HepG2 (cell line): ENCODE data around the gene ZNF644. TPM values are rescaled to one million over a fixed set of nuclear protein-coding genes. Genes with fewer than 3 reads are reported as not detected.
A peak's percentile ranks its signal among the peaks of the same experiment; 100 is the strongest.

Experiments used
- ASH2L ChIP-seq: fragments of 300-600, 200-600 bp; sonication (generic); IDR thresholded peaks from 2 replicates; pipeline ENCODE4 v1.7.0; 2017; ENCODE audit warnings: low read depth, mild to moderate bottlenecking, moderate library complexity, mixed read lengths, low read length; ENCODE audit not compliant: insufficient read length
- ATF5 ChIP-seq: sonication (generic); formaldehyde crosslinking; IDR thresholded peaks from 2 replicates; pipeline ENCODE4 v1.4.0; 2020; ENCODE audit warnings: mild to moderate bottlenecking, low read depth, missing genetic modification reagents
- CSRNP2 ChIP-seq: sonication (generic); formaldehyde crosslinking; conservative IDR thresholded peaks from 2 replicates; pipeline ENCODE4 v1.8.0; 2022; ENCODE audit warnings: low read depth, missing genetic modification reagents
- FOSL1 ChIP-seq: sonication (generic); formaldehyde crosslinking; IDR thresholded peaks from 2 replicates; pipeline ENCODE4 v1.9.0; 2021; ENCODE audit warnings: missing genetic modification reagents, borderline replicate concordance
- KAT7 ChIP-seq: IDR thresholded peaks from 2 replicates; pipeline ENCODE4 v1.6.1; 2018; ENCODE audit warnings: borderline replicate concordance, missing compliant biosample characterization
- NFE2L2 ChIP-seq: fragments of 150-350 bp; IDR thresholded peaks from 2 replicates; pipeline ENCODE4 v1.6.1; 2014; ENCODE audit warnings: low read length
- RBM39 ChIP-seq: fragments of 200-400 bp; formaldehyde crosslinking; IDR thresholded peaks from one replicate; pipeline ENCODE4 v1.6.1; 2018; ENCODE audit warnings: antibody characterized with exemption, mild to moderate bottlenecking, low read depth, low read length; ENCODE audit not compliant: poor library complexity, severe bottlenecking
- THAP9 ChIP-seq: sonication (generic); formaldehyde crosslinking; IDR thresholded peaks from 2 replicates; pipeline ENCODE4; 2020; ENCODE audit warnings: missing genetic modification reagents, mild to moderate bottlenecking, borderline replicate concordance
- TRIM22 ChIP-seq: fragments of 450-650 bp; IDR thresholded peaks from 2 replicates; pipeline ENCODE4 v1.6.1; 2017
- ZBTB20 ChIP-seq: sonication (generic); formaldehyde crosslinking; IDR thresholded peaks from 2 replicates; pipeline ENCODE4 v1.8.1; 2023; ENCODE audit warnings: missing genetic modification reagents, low read depth, mild to moderate bottlenecking, borderline replicate concordance
- ZBTB38 ChIP-seq: sonication (generic); formaldehyde crosslinking; IDR thresholded peaks from 2 replicates; pipeline ENCODE4 v1.5.1; 2020; ENCODE audit warnings: mild to moderate bottlenecking, missing genetic modification reagents
- ZHX2 ChIP-seq, 2 experiments: sonication (generic) in 1 of 2; formaldehyde crosslinking in 1 of 2; IDR thresholded peaks; 2 replicates each; pipeline versions ENCODE4 v1.6.1 to v1.9.0; 2014 to 2022; ENCODE audit warnings: antibody characterized with exemption in 1 of 2, borderline replicate concordance in 1 of 2, inconsistent platforms in 1 of 2, low read depth in 1 of 2, missing genetic modification reagents in 1 of 2
- ZNF205 ChIP-seq: IDR thresholded peaks from 2 replicates; pipeline ENCODE4 v1.6.1; 2018; ENCODE audit warnings: missing biosample characterization, missing genetic modification reagents
- ZNF598 ChIP-seq: sonication (generic); formaldehyde crosslinking; IDR thresholded peaks from 2 replicates; pipeline ENCODE4 v1.5.1; 2020; ENCODE audit warnings: mild to moderate bottlenecking, missing genetic modification reagents, borderline replicate concordance
- ZNF639 ChIP-seq: conservative IDR thresholded peaks from 2 replicates; pipeline ENCODE4 v1.6.1; 2018; ENCODE audit warnings: missing genetic modification reagents
- polyA plus RNA-seq, 8 experiments: library from polyadenylated mRNA; depleted of rRNA in 3 of 8; stranded (reverse) in 7 of 8; unstranded in 1 of 8; fragments of >200 nt; fragmentation: Illumina TruSeq in 4 of 8; extraction: Trizol in 4 of 8; gene quantifications; 2 replicates each; pipeline versions ENCODE4 v1.2.1 to v1.2.3, GENCODE V29; 2011 to 2016; ENCODE audit warnings: low read depth in 4 of 8, missing spikeins in 1 of 8, mixed read lengths in 1 of 8; ENCODE audit not compliant: insufficient read depth in 1 of 8
- total RNA-seq, 5 experiments: library from RNA; depleted of rRNA; stranded (reverse); fragments of >200 nt; fragmentation: Illumina TruSeq; extraction: Trizol; gene quantifications; 2 replicates each; pipeline ENCODE4 v1.2.3, GENCODE V29; 2016; ENCODE audit warnings: low read depth in 1 of 5

Gene ZNF644
- total and polyA plus RNA-seq, 2 of the 13 experiments (the other 11 are each of a cell fraction or from before 2014, with no cell fraction given), result 17.7 to 51.7 TPM

- TF ChIP-seq ZNF205 (CRISPR knock-in tag) (peak; percentile 31; the same call in 1 of the 2 replicates), TRIM22 (no peak), KAT7 (CRISPR knock-in tag) (no peak), RBM39 (no peak), ZBTB20 (CRISPR knock-in tag) (no peak), THAP9 (CRISPR knock-in tag) (no peak), ZBTB38 (no peak), NFE2L2 (no peak), ZHX2 (IDR thresholded peaks at IDR 0.05; ENCODE audit: low read depth) (no peak), ZHX2 (CRISPR knock-in tag; IDR thresholded peaks at IDR 0.05; ENCODE audit: borderline replicate concordance) (no peak), ZNF639 (CRISPR knock-in tag) (no peak), ASH2L (peak; percentile 46), FOSL1 (CRISPR knock-in tag) (no peak), ZNF598 (no peak), CSRNP2 (CRISPR knock-in tag) (no peak), ATF5 (CRISPR knock-in tag) (no peak)
These were observed 4.5 kb upstream of the ZNF644 start (continued) for GRCh38 chr1:91026320-91026719.
